H1 (cell line): Measurements from ENCODE around the gene PLTP.

Experiments used
- ATF2 ChIP-seq: IDR thresholded peaks from 2 replicates; pipeline ENCODE4 v1.6.1; 2012; ENCODE audit warnings: low read length, inconsistent platforms
- CEBPB ChIP-seq: IDR thresholded peaks from 2 replicates; pipeline ENCODE4 v1.6.1; 2012; ENCODE audit warnings: low read depth, low read length
- CREB1 ChIP-seq: IDR thresholded peaks from 2 replicates; pipeline ENCODE4 v1.6.1; 2012; ENCODE audit warnings: inconsistent platforms
- CTCF ChIP-seq, 3 experiments: IDR thresholded peaks; 1 replicate in 2 of 3; 2 replicates in 1 of 3; pipeline versions ENCODE4 v1.5.1 to v1.6.1; 2011; ENCODE audit warnings: low read length in 3 of 3, mild to moderate bottlenecking in 3 of 3, inconsistent platforms in 2 of 3, low read depth in 1 of 3, moderate library complexity in 1 of 3; ENCODE audit not compliant: insufficient read depth in 1 of 3; ENCODE audit errors: control extremely low read depth in 1 of 3
- EGR1 ChIP-seq: IDR thresholded peaks from 2 replicates; pipeline ENCODE4 v1.6.1; 2011; ENCODE audit warnings: low read depth, low read length, borderline replicate concordance
- EZH2 ChIP-seq: fragments of 200-600 bp; sonication (generic); IDR thresholded peaks from 2 replicates; pipeline ENCODE4 v1.7.1; 2012; ENCODE audit warnings: low read depth, mild to moderate bottlenecking, moderate library complexity, low read length, inconsistent platforms; ENCODE audit not compliant: severe bottlenecking
- KDM1A ChIP-seq: fragments of 200-600, 300-600 bp; sonication (generic); IDR thresholded peaks from 2 replicates; pipeline ENCODE4 v1.7.1; 2016; ENCODE audit warnings: mild to moderate bottlenecking, low read length, borderline replicate concordance
- MAX ChIP-seq: IDR thresholded peaks from 2 replicates; pipeline ENCODE4 v1.6.1; 2012; ENCODE audit warnings: inconsistent platforms
- POLR2A ChIP-seq, 2 experiments: IDR thresholded peaks; 1 replicate in 1 of 2; 2 replicates in 1 of 2; pipeline ENCODE4 v1.6.1; 2011; ENCODE audit warnings: low read depth in 2 of 2, low read length in 2 of 2, mild to moderate bottlenecking in 2 of 2; ENCODE audit errors: control extremely low read depth in 1 of 2
- SP1 ChIP-seq: IDR thresholded peaks from 2 replicates; pipeline ENCODE4 v1.6.1; 2011; ENCODE audit warnings: low read depth, low read length
- SUZ12 ChIP-seq: fragments of 200-600 bp; sonication (generic); IDR thresholded peaks from 2 replicates; pipeline ENCODE4 v1.6.1; 2012; ENCODE audit warnings: mild to moderate bottlenecking, inconsistent platforms, low read length, moderate library complexity, mixed read lengths
- USF2 ChIP-seq: IDR thresholded peaks from 2 replicates; pipeline ENCODE4 v1.6.1; 2011; ENCODE audit warnings: low read length, improper control_type of control experiment

GRCh38 chr20:45848969-45849582, 62.9 kb downstream of the PLTP start:
- TF ChIP-seq CTCF (IDR thresholded peaks at IDR 0.05; ENCODE audit: control extremely low read depth in 1 of 3, insufficient read depth in 1 of 3, low read depth in 1 of 3, low read length in 3 of 3): no peak
- no peak for TF ChIP-seq USF2
- no peak for TF ChIP-seq SP1
- no peak for TF ChIP-seq POLR2A (IDR thresholded peaks at IDR 0.05; ENCODE audit: control extremely low read depth in 1 of 2, low read depth in 2 of 2, low read length in 2 of 2)
- TF ChIP-seq EZH2: no peak
- TF ChIP-seq ATF2: no peak
- TF ChIP-seq EGR1: no peak
- no peak for TF ChIP-seq SUZ12
- no peak for TF ChIP-seq CREB1
- no peak for TF ChIP-seq KDM1A
- TF ChIP-seq CEBPB: no peak
- TF ChIP-seq MAX: no peak
